Stimulated activated CD4-positive, alpha-beta T cell treated with anti-CD3 and anti-CD28 coated beads, Interleukin-4, amount 100 ng/mL, for 48 hours (primary cell): ENCODE measurements around the gene HLA-DPB1.

Experiments
- DNase-seq, 2 donors: peaks; one replicate each; pipeline ENCODE4 v3.0.0-alpha.2; 2020; ENCODE audit warnings: low read depth in 2 of 2

Gene HLA-DPB1

DNA sequence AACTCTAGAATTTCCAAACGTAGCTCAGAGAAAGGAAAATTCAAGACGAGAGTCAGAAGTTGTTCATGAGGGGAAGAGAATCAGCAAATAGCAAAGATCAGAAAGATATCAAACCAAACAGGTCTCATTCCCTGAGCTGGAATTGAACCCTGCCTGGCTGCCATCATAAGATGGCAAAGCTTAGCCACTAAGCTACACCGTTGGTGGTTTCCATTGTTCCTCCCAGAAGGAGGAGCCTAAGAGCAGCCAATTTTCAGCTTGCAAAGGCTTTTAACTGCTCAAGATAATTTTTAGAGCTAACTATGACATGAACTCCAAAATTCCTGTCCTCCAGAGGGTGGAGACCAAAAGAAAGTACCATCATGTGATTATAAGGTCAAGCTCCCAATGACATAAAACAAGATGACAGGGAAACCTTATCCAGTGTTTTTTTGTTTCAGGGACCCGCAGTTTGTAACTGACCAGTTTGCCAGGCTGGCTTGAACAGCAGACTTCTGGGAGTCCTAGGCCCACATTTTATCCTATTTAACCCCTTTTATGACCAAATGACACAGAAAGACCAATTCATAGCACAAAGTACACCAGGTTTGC lies 60.6 kb downstream of the HLA-DPB1 start:
- no peak for DNase-seq
